ENCODE data around the gene PTK7.
A peak's percentile ranks its signal among the peaks of the same experiment; 100 is the strongest.

PTK7 gene

DNA sequence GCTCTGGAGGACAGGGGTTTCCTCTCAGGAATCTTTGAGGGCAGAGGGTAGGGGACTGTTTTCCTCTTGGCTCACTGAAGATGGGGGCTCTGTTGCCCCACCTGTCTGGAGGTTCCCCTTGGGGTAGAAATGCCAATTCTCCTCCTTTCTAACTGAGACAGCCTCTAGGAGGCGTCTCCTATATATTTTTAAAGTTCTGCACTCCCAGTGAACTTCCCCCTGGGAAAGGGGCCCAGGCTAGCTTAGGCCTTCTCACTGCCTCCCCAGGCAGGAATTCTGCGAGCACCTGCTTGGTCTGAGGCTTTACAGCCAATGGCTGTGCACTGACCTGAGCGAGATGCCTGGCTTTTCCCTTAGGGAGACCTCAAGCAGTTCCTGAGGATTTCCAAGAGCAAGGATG, 70.1 kb downstream of the PTK7 start:
- no peak for DNase-seq (ENCODE audit: low spot score)

GRCh38 chr6:43146709-43147688, 70.9 kb downstream of the PTK7 start:
- DNase-seq (ENCODE audit: low spot score), result no peak

GRCh38 chr6:43147691-43148477, 71.8 kb downstream of the PTK7 start:
- DNase-seq (ENCODE audit: low spot score), result no peak

DNA sequence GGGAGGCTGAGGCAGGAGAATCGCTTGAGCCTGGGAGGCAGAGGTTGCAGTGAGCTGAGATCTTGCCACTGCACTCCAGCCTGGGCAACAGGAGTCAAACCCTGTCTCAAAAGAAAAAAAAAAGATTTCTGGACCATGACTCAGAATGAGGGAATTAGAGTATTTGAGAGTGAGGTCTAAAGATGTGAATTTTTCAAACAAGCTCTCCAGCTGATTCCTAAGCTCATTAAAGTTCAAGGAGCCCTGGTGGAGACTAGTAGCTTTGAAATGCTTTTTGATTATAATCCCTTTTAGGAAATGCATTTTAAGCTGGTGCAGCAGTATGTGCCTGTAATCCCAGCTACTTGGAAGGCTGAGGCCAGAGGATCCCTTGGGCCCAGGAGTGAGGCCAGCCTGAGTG, 73.2 kb downstream of the PTK7 start:
- no peak for DNase-seq (ENCODE audit: low spot score)

DNA sequence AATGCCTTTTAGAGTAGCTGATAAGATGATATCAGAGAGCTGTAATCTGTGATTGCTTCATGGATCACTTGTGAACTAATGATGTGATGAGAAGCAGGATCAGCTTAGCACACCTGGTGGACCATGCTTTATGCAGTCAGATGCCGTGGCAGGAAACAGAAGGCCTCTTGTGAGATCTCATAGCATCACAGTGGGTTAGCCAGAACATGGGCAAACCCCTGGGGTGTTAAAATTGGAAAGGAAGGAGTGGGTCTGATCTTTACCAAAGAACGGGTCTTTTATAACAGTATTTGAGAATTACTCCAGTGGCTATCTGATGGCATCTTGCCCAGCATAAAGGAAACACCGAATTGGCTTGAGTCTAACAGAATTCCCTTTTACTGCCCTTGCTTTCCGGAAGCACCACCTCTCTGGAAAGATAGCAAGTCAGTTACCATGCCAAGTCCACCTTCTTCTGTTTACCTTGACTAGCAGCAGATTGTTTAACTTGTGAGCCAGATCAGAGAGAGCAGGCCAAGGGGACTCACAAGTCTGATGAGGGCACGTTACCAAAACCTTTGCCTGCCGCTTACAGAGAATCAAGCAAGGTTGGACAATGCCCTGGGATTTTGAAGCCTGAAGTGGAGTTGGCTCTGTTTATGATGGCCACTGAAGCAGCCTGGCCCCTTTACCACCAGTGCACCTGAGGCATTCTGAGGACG, 74.1 kb downstream of the PTK7 start:
- DNase-seq (ENCODE audit: low spot score), result no peak

GRCh38 chr6:43159599-43159998, 83.5 kb downstream of the PTK7 start:
- DNase-seq (ENCODE audit: low spot score), result no peak

- DNase-seq (ENCODE audit: low spot score), result no peak
Measured at GRCh38 chr6:43163899-43164298, 87.8 kb downstream of the PTK7 start.

DNA sequence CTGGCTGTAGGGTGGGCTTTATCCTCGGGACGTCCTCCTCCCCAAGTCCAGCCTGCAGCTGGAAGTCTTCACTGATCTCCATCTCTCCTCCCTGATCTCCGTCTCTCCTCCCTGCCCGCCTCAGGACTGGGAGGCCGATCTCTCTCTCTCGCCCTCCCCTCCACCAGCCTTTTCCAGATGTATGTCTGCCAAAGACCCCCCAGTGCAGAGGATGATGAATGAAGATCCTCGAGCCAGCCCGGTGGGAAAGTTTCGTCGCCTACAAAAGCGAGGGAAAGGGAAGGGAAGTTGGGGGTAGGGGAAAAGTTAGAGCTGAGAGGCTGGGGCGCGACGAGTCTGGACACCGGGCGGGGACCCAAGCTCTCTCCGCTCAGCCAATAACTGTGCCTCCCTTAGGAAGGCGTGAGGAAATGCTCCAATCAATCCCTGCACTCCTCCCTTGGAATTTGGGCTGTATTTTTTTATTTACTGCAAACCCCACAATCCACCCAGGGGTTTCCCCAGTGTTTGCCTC, 94.4 kb downstream of the PTK7 start:
- DNase-seq (ENCODE audit: low spot score), result peak; percentile 80

- DNase-seq (ENCODE audit: low spot score), result peak; percentile 94
Measured at GRCh38 chr6:43170931-43171706, 95.0 kb downstream of the PTK7 start, which contains the start of gene SRF. Gene SRF, plus strand, starts transcription at chr6:43171269. Its CDS starts 388 bp downstream, at chr6:43171657.

GRCh38 chr6:43171707-43172103, 95.6 kb downstream of the PTK7 start:
- peak; percentile 51 for DNase-seq (ENCODE audit: low spot score)

DNA sequence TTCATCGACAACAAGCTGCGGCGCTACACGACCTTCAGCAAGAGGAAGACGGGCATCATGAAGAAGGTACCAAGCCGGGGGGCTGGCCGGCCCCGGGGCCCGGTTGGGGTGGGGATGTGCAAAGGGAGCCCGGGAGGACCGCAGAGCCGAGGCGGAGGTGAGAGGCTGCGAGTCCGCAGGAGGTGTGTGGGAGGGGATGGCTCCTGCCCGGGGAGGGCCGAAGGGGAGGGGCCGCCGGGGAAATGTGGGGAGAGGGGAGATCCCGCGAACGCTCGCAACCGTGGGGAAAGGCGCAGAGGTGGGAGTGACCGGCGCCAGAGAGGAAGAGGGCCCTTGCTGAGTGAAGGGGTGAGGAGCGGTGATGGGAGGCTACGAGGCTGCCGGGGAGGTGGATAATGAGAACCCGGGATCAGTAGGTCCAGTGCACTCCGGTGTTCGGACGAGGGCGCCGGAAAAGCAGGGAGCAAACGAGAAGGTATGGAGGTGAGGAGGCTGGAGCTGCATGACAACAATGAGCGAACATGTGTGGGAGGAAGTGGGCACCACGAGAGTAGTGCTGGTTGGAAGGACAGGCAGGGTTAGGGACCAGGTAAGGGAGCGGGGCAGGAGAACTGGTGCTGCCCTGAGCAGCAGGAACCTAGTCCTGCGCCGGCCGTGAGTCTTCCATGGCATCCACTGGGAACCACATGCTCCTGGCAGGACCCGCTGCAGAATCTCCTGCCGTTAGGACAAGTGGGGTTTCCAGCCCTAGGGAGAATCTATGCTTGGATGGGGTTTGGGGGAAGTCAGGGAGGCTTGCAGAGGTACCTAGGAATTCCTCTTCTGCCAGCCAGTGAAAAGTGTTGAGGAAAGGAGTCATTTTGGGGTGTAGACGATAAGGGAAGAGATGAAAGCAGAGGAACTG, 96.2 kb downstream of the PTK7 start:
- DNase-seq (ENCODE audit: low spot score), result peak; percentile 57

DNA sequence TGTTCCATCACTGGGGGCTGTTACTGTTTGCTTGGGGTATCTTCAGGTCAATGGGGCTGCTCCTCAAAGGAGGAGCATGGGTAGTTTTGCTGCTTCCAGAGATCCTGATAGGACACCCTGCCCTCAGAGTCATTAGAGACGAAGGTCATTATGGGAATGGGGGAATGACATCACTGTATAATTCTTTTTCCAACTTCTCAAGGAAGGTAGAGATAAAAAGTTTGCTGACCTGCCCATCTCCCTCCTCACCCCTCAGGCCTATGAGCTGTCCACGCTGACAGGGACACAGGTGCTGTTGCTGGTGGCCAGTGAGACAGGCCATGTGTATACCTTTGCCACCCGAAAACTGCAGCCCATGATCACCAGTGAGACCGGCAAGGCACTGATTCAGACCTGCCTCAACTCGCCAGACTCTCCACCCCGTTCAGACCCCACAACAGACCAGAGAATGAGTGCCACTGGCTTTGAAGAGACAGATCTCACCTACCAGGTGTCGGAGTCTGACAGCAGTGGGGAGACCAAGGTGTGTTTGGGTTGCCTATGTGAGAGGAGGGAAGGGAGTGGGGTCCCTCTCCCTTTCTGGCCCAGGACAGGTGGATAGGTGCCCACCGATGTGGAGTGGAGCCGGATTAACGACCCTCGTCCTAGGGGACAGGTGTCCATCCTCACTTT, 97.6 kb downstream of the PTK7 start:
- no peak for DNase-seq (ENCODE audit: low spot score)

- DNase-seq (ENCODE audit: low spot score), result peak; percentile 95
Measured at GRCh38 chr6:43174263-43175112, 98.4 kb downstream of the PTK7 start.

DNA sequence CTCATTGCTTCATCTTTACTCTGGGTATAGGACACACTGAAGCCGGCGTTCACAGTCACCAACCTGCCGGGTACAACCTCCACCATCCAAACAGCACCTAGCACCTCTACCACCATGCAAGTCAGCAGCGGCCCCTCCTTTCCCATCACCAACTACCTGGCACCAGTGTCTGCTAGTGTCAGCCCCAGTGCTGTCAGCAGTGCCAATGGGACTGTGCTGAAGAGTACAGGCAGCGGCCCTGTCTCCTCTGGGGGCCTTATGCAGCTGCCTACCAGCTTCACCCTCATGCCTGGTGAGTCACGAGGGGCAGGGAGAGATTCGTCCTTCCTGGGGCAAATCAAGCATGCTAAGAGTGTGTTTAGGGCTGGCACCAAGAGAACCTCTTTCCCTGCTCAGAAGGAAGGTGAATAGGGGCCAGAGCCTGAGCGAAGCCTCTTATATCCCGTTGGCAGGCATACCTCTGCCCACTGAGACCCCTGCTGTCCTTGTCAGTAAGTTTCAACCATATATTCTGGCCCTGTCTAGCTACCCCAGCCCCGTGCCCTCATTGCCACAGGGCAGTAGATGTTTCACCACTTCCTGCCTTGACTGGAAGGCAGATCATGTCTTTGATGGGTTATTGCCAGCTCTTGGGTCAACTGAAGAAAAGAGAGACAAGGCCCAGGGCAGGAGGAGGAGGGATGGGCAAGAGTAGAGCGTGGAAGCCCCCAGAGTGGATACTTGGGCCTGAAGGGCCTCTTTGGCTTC, 99.7 kb downstream of the PTK7 start:
- no peak for DNase-seq (ENCODE audit: low spot score)

DNA sequence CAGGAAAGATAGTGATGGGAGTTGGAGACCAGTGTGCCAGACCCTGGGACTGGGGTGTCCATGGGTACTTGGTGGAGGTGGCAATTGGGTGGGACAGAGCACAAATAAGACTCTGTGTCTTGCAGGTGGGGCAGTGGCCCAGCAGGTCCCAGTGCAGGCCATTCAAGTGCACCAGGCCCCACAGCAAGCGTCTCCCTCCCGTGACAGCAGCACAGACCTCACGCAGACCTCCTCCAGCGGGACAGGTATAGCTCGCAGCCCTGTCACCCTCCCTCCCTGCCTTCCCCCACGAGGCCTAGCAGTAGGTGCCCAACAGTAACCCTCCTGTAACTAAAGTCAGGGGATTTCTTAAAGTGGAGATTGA, 100.3 kb downstream of the PTK7 start:
- DNase-seq (ENCODE audit: low spot score), result no peak

DNA sequence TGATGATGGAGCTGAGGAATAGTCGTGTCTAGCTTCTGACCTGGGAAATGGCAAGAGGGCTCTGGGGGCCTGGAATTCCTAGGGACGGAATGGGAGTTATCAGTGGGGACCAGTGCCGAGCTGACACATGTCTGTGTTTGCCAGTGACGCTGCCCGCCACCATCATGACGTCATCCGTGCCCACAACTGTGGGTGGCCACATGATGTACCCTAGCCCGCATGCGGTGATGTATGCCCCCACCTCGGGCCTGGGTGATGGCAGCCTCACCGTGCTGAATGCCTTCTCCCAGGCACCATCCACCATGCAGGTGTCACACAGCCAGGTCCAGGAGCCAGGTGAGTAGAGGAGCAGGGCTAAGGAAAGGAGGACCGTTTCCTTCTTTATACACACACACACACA, 102.0 kb downstream of the PTK7 start:
- no peak for DNase-seq (ENCODE audit: low spot score)

- no peak for DNase-seq (ENCODE audit: low spot score)
Measured at GRCh38 chr6:43178951-43179830, 103.1 kb downstream of the PTK7 start.

Data from D341Med (cell line).